ENCODE data around the gene TSR1.

The TSR1 gene

DNA sequence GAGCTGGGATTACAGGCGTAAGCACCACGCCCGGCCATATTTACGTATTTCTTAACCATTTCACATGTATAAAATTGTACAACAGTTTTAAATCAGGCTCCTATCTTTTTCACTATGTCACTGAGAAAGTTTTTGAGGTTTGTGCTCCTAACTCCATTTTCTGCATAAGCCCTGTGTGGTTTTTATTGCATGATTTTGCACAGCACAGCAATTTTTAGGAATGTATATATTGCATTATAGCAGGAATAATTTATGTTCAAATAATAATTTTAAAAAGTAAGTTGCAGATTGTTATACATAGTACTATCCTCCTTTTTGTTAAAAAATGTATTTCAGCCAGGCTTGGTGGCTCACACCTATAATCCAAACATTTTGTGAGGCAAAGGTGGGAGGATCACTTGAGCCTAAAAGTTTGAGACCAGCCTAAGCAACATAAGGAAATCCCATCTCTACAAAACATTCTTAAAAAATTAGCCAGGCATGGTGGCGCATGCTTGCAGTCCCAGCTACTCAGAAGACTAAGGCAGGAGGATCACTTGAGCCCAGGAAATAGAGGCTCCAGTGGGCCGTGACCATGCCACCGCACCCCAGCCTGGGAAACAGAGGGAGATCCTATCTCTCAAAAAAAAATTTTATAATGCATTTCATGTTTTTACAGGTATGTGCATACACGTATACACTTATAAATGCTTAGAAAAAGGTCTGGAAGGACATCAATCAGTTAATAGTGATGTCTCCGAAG is 58.7 kb downstream of the TSR1 start:
- DNase-seq = no peak

- no peak for DNase-seq
Observed at GRCh38 chr17:2275722-2276121, 60.5 kb downstream of the TSR1 start.

DNA sequence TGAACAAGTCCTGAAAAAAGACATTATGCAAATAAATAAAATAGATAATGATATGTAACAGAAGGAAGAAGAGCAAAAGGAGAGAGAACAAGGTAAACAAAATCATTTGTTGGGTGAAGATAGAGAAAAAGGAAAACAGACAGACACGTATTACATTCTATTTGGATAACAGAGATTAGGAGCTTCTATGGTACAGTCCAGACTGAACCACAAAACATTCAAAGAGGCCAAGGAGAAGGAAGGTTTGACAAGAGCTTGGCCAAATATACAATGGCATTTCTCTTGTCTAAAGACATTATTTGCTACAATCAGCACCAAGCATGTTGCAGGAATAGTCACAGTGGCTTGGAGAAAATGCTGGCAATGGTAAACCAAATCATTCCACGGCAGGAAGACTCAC is 61.8 kb downstream of the TSR1 start:
- DNase-seq = no peak

All from inflammatory macrophage treated with lipopolysaccharide for 1 hour (primary cell).